HG03025 (cell line): Measurements from ENCODE around the gene LPP.

Experiments used
- ATAC-seq: cut with Tn5 transposase; IDR thresholded peaks from one replicate; pipeline ENCODE4 v1.9.1; 2021; ENCODE audit warnings: mild to moderate bottlenecking, moderate library complexity; ENCODE audit not compliant: unreplicated experiment, low FRiP score

Gene LPP

GRCh38 chr3:188242436-188243123 lies 88.6 kb downstream of the LPP start:
- no peak for ATAC-seq

- no peak for ATAC-seq
These were observed 89.3 kb downstream of the LPP start for GRCh38 chr3:188243124-188243795.

DNA sequence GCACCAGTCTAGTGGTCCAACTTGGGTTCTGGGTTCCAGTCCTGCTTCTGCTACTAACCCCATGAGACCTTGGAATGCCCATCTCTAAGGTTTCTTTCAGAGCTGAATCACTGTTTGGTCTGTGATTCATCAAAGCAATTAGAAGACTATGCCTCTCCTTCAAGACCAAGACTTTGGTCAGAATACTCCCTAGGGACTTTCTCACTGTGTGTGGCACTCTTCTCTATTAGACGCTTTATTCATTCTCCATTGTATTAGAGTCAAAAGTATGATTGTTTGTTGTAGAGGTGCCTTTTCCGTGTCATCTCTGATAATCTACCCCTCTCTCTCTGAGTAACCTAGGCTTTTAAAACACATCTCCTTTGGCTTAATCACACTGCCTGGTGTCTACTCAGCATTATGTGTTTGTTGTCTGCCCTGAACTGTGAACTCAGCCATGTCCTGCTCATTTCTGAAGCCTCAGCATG lies 90.5 kb downstream of the LPP start:
- no peak for ATAC-seq

DNA sequence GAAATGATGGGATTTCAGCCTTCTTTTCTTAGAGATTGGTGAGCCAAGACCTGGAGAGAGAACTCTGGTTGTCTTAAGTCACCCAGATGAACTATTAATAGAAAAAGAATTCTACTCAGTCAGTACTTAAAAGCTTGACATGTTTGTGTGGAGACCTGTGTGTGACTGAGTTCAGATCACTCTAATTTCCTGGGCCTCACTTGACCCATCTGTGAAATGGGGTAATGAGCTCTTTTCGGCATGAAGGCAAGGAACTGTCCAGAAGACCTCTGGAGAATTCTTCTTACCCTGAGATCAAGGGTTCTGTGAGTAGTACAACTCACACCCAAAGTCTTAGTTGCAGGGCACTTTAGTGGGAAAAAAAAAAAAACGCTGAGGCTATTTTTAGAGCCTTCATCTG lies 92.9 kb downstream of the LPP start:
- no peak for ATAC-seq

GRCh38 chr3:188248036-188248561 lies 94.1 kb downstream of the LPP start:
- no peak for ATAC-seq

- ATAC-seq, result no peak
These were observed 99.3 kb downstream of the LPP start for GRCh38 chr3:188253123-188253793.

GRCh38 chr3:188253800-188254452 lies 100.0 kb downstream of the LPP start:
- no peak for ATAC-seq

- no peak for ATAC-seq
These were observed 100.6 kb downstream of the LPP start for GRCh38 chr3:188254520-188255070.

DNA sequence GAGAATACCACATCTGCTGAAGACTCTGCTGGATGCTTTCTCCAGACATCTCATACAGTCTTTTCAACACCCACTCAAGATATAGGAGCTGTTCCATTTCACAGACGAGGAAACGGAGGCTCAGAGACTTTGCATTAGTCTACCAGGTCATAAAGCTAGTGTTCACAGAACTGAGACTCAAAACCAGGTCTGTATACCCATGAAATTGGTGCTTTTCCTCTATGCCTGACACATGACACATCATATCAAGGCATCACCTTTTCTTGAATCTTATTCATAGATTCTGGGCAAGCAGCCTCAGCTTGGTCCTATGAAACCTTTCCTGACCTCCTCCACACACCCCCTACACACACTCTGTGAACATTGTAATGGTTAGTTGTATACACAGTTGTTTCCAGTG lies 101.2 kb downstream of the LPP start:
- no peak for ATAC-seq

GRCh38 chr3:188256758-188257157 lies 102.8 kb downstream of the LPP start:
- no peak for ATAC-seq

GRCh38 chr3:188257384-188258026 lies 103.5 kb downstream of the LPP start:
- ATAC-seq, result no peak

DNA sequence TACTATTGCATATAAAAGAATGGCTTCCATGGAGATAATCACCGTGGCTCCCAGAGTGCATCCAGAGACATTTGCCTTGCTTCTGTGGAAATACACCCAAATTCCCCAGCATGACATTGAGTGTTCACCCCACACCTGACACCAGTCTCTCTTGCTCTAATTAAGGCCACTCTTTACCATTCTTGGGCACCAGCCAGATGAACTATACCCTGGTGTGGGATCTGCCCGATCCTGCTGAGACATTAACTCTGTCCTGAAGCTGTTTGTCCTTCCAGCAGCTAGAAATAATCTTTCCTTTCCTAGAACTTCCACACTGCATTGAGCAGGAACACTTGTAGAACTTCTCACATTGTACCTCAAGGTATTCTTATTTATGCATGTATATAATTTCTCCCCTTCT lies 105.2 kb downstream of the LPP start:
- ATAC-seq, result no peak

- ATAC-seq, result no peak
These were observed 105.6 kb downstream of the LPP start for GRCh38 chr3:188259596-188259995.

- ATAC-seq, result no peak
These were observed 107.1 kb downstream of the LPP start for GRCh38 chr3:188261011-188261410.

DNA sequence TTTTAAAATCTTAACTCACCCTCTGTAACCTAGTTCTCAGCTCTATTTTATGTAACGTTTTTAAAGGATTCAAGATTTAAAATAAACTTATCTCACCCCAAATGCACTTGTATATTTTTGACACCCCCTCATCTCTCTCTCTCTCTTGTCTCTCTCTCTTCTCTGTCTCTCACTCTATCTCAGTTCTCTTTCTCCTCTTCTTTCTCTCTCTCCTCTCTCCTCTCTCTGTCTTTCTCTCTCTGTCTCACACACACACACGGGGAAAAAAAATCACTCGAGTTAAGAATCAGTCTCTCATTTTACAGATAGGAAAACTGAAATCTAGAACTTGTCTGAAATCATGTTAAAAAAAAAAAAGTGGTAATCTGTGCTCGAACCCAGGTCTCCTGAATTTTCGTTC lies 108.5 kb downstream of the LPP start:
- ATAC-seq, result no peak

DNA sequence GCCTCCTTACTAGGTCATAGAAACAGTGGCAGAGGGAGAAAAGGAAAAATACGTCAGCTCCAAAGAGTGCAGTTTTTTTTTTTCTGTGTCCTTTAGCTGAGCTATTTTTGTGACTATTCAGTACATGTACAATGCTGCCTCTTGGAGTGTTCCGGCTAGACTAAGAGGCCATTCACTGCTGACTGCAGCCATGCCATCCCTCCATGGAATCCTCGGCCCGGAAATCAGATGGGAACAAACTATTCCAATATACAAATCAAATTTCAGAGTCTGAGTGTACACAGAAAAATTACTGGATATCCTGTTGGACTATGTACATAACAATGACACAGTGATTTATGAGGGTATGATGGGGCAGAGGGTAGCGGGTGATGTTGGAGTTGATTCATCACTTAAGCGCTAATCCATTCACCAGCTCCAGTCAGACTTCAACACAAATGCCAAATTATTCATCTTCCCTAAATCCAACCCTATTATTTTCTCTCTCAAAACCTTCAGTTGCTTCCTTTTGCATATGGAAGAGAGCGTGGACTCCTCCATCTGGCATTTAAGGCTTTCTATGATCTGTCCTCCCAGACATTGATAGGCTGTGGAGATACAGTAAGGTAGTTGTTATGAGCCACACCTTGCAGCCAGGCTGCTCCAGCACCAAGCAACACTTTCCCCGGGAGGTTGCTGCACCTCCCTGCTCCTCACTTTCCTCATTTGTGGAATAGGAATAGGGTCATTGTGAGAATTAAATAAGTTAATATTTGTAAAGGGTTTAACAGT lies 109.1 kb downstream of the LPP start:
- ATAC-seq, result no peak

DNA sequence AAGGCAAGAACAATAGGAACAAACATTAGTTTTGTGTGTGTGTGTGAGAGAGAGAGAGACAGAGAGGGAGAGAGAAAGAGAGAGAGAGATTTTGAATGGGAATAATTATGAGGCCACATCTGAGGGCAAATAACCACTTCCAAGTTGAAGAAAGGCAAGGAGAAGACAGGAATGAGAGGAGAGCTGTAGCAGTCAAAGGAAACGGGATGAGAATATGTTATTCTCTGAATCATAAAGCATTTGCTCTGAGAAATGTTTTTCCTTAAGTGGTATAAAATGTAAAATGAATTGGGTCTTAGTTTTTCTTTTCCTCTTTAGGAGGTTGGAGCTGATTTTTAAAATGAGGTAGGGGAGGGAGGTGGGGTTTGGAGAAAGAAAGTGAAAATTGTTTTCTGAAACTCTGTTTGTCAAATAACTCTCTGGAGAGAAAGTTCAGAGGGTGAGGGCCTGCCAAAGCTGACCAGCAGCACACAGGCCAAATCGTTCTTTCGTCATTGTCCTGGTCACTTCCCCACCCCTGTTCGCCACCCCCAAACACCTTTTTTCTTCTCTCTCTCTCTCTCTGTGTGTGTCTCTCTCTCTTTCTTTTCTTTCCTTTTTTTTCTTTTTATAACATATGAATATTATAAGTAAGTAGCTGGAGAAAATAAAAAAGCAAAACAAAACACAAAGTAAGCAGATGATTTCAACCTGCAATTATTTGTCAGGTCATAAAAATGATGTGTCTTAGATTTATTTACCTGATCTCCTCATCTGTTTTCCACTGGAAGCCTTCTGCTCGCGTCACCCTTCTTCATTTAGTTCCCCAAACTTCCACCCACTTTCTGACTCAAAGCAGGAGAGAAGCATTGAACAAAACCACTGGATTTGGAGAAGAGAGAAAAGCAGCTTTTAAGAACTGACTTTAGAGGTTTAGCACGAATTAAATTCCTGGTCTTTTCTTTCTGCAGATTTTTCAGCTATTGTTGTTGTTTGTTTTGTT lies 110.6 kb downstream of the LPP start:
- ATAC-seq, result no peak

DNA sequence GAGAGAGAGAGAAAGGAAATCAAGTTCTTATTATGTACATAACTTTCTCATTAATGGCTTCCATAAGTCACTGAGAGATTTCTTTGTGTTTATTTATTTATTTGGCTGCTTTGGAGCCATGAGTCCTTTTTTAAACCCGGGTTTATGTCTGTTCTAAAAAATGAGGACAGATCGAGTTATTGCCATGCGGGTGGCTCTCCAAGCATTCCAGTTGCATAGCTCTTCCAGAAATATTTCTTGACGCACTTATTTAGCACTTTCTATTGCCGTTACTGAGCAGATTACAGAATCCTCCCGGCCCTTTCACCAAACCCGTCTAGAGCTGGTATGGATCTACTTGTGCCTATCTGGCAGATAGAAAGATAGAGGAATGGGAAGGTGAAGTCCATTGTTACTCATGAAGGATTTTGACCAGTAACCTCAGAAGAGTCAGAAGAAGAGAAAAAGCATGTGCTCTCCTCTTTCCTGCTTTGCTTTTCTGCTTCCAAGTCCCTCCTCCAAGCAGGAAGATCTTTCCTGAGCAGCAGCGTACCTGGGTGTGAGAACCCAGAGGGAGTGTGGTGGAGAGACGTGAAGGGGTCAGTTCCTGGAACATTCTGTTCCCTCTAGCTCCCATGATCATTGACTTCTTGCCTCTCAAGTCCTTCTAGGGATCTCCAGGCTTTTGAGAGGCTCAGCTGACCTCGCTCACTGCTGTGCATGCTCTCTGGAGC lies 112.8 kb downstream of the LPP start:
- ATAC-seq, result no peak
